Karpas-422 (cell line): ENCODE measurements around the gene MMS19. TPM values are rescaled to one million over a fixed set of nuclear protein-coding genes. Genes with fewer than 3 reads are reported as not detected.

Experiments used
- DNase-seq: peaks from one replicate; pipeline ENCODE4 v3.0.0-alpha.2; 2015
- H2AFZ ChIP-seq: fragments of 200-600 bp; sonication (generic); 2 replicates; pipeline ENCODE4 v1.6.1; 2014; ENCODE audit warnings: antibody characterized with exemption, low read length, mixed read lengths
- H3K27ac ChIP-seq: fragments of 200-600 bp; sonication (generic); 2 replicates; pipeline ENCODE4 v1.5.1; 2014; ENCODE audit warnings: mild to moderate bottlenecking, low read length, moderate library complexity
- H3K27me3 ChIP-seq: fragments of 200-600 bp; sonication (generic); 2 replicates; pipeline ENCODE4 v1.6.1; 2014; ENCODE audit warnings: low read length, mixed read lengths
- H3K36me3 ChIP-seq: fragments of 200-600 bp; sonication (generic); 2 replicates; pipeline ENCODE4 v1.6.1; 2014; ENCODE audit warnings: low read length, mixed read lengths; ENCODE audit not compliant: insufficient read depth
- H3K4me1 ChIP-seq: fragments of 200-600 bp; sonication (generic); 2 replicates; pipeline ENCODE4 v1.6.1; 2014; ENCODE audit warnings: mild to moderate bottlenecking, low read length, mixed read lengths
- H3K4me2 ChIP-seq: fragments of 200-600 bp; sonication (generic); 2 replicates; pipeline ENCODE4 v1.6.1; 2014; ENCODE audit warnings: low read length, low read depth, mild to moderate bottlenecking; ENCODE audit not compliant: poor library complexity, severe bottlenecking
- H3K4me3 ChIP-seq: fragments of 200-600 bp; sonication (generic); 2 replicates; pipeline ENCODE4 v1.5.1; 2014; ENCODE audit warnings: mild to moderate bottlenecking, antibody characterized with exemption, low read length, mixed read lengths
- H3K79me2 ChIP-seq: fragments of 200-600 bp; sonication (generic); 2 replicates; pipeline ENCODE4 v1.6.1; 2014; ENCODE audit warnings: mild to moderate bottlenecking, low read length, mixed read lengths
- H3K9ac ChIP-seq: fragments of 200-600 bp; sonication (generic); 2 replicates; pipeline ENCODE4 v1.6.0; 2014; ENCODE audit warnings: low read length
- H3K9me2 ChIP-seq: fragments of 200-600 bp; sonication (generic), shearing (Covaris generic); replicated peaks from 2 replicates; pipeline ENCODE4 v1.6.0; 2014; ENCODE audit warnings: mild to moderate bottlenecking, low read length, moderate library complexity; ENCODE audit not compliant: insufficient read depth
- H3K9me3 ChIP-seq: fragments of 300-700, 200-600 bp; sonication (generic); 2 replicates; pipeline ENCODE4 v1.6.1; 2014; ENCODE audit warnings: low read length, mixed read lengths
- H4K20me1 ChIP-seq: fragments of 200-600 bp; sonication (generic); 2 replicates; pipeline ENCODE4 v1.6.1; 2014; ENCODE audit warnings: mild to moderate bottlenecking, antibody characterized with exemption, low read length, low read depth; ENCODE audit not compliant: insufficient read depth
- total RNA-seq: library from RNA; depleted of rRNA; stranded (reverse); fragments of >200 nt; shearing (Covaris generic); gene quantifications from 2 replicates; pipeline ENCODE4 v1.2.3, GENCODE V29; 2014; ENCODE audit warnings: low replicate concordance

MMS19 gene
- total RNA-seq, 1 experiment from 2014 or later, result 45.2 TPM

DNA sequence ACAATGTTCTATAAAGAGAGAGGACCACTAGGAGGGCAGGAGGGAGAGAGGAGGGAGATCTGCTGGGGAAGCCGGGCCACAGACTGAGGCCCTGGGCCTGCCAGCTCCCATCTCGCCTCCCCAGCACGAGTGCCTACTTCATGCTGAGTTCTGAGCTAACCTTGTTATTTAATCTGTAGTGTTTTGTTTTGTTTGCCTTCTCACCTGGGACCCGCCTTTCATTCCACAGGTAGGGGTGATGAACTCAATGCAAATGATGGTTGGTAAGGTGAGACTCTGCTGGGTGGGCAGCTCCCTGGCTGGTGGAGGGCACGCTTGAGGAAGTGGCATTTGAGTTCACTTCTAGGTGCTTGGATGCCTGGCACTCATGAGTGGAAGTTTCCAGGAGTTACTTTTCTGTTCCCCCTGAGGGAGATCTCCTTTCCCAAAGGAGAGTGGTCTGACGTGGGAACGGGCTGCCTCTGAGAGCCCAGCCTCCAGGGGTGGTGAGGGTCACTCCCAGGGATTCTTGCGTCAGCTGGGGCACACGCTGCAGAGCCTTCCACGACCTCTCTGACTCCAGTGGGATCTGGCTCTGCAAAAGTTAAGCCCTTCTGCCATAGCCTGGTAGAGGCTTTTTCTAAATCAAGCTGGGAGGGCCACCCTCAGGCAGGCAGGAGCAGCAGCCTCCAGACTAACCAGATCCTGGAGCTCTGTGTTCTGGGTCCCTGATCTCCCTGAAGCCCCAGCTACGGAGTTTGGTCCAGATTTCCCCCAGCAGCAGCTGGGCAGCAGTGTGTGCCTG lies 22.9 kb upstream of the MMS19 start:
- no peak overlapping the region for H3K4me2 ChIP-seq
- no peak overlapping the region for H2AFZ ChIP-seq
- no peak for DNase-seq
- no peaks in the 10 kb centered on the region for H3K27me3 ChIP-seq
- H3K9me3 ChIP-seq, result no peaks in the 10 kb centered on the region
- H3K4me1 ChIP-seq, result no peaks in the 10 kb centered on the region
- no peak overlapping the region for H3K9ac ChIP-seq
- H3K9me2 ChIP-seq, result no peaks in the 10 kb centered on the region
- H3K79me2 ChIP-seq, result no peaks in the 10 kb centered on the region
- H3K4me3 ChIP-seq, result no peak overlapping the region
- H4K20me1 ChIP-seq, result no peaks in the 10 kb centered on the region
- no peak overlapping the region for H3K27ac ChIP-seq
- H3K36me3 ChIP-seq, result no peaks in the 10 kb centered on the region

GRCh38 chr10:97520520-97520919 lies 22.3 kb upstream of the MMS19 start:
- no peak for DNase-seq
- Histone ChIP-seq H4K20me1 (no peaks in the 10 kb centered on the region), H3K79me2 (no peaks in the 10 kb centered on the region), H2AFZ (no peak overlapping the region), H3K9me3 (no peaks in the 10 kb centered on the region), H3K4me2 (no peak overlapping the region), H3K9ac (no peak overlapping the region), H3K27me3 (no peaks in the 10 kb centered on the region), H3K27ac (no peak overlapping the region), H3K9me2 (no peaks in the 10 kb centered on the region), H3K36me3 (no peaks in the 10 kb centered on the region), H3K4me1 (no peaks in the 10 kb centered on the region), H3K4me3 (no peak overlapping the region)

DNA sequence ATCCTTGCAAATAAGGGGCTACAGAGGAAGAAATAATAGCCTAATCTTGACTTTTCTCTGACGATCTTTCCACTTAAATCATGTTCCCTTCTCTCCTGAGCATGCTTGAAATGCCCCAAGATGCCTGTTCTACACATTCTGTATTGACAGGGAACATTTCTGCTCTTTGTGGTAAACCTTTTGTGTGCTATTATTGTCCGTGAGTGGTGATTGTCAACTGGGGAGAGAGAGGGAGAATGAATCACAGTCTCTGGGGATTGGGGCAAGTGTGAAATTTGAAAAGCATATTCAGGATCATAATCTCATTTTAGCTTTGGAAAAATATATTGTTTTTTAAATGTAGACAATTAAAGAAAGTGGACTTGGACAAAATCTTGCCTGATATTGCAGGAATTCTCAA lies 21.1 kb upstream of the MMS19 start:
- Histone ChIP-seq H3K9ac (no peak overlapping the region), H3K27me3 (no peaks in the 10 kb centered on the region), H3K9me3 (no peaks in the 10 kb centered on the region)

DNA sequence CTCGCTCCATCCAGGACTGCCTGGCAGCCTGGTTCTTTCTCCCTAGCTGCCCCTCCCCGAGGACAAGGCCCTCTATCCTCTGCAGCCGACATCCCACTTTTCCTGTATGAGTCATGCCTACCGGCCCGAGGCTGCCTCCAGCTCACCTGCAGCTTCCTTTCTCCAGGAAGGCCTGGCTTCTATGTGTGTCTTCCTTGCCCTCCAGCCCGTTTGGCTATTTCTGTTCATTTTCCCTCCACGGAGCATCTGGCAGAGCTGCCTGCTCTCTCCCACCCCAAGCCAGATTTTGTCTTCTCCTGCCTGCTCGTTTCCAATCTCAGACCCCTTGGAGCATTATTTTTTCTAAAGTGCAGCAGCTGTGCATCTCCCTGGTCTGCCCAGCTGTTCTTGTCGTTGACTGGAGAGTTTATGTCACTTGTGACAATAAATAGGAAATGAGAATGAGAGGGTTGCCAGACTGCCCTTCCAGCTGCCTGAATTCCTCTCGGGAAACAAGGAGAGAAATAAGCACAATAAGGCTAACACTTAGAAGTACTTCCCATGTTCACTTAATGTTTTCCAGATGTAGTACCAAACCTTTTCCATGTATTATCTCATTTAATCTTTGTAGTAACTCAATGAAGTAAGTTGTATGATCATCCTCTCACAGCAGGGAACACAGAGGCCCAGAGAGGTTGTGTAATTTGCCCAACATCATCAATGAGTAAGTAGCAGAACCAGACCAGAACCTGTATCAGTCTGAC lies 20.2 kb upstream of the MMS19 start:
- Histone ChIP-seq H3K36me3 (no peaks in the 10 kb centered on the region), H3K4me1 (no peaks in the 10 kb centered on the region), H3K9me2 (no peaks in the 10 kb centered on the region), H4K20me1 (no peaks in the 10 kb centered on the region), H3K9me3 (no peaks in the 10 kb centered on the region), H3K9ac (no peak overlapping the region), H3K4me2 (no peak overlapping the region), H3K4me3 (no peak overlapping the region), H3K79me2 (no peaks in the 10 kb centered on the region), H3K27ac (no peak overlapping the region), H2AFZ (no peak overlapping the region), H3K27me3 (no peaks in the 10 kb centered on the region)
- DNase-seq, result no peak

More for the DNA sequence above, 21.1 kb upstream of the MMS19 start:
- Histone ChIP-seq H3K79me2 (no peaks in the 10 kb centered on the region), H3K27ac (no peak overlapping the region), H2AFZ (no peak overlapping the region), H3K9me2 (no peaks in the 10 kb centered on the region), H3K4me2 (no peak overlapping the region), H3K36me3 (no peaks in the 10 kb centered on the region), H3K4me3 (no peak overlapping the region), H3K4me1 (no peaks in the 10 kb centered on the region), H4K20me1 (no peaks in the 10 kb centered on the region)
- no peak for DNase-seq

DNA sequence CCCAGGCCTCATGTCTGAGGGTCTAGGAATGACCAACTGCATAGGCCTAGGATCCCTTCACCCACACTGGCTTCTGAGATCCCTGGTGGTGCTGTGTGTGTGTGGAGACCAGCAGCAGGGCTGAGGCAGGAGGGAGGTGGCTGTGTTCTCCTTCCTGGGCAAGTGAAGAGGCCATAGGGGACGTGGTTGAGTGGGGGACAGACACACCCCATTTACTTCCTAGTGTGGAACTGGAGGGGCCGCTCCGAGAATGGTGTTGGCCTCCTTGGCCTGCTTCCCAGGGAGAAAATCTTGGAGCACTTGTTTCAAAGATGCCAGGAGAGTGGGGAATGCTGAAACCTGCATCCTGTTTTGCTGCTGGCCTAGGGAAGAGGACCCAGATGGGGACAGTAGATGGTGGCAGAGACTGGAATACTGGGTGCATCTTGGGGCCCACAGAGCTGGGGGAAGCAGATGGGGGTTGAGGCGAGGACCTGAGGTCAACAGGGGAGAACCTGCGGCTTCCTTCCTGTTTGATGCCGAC lies 19.6 kb upstream of the MMS19 start:
- Histone ChIP-seq H3K9me2 (no peaks in the 10 kb centered on the region), H3K4me1 (no peaks in the 10 kb centered on the region), H4K20me1 (no peaks in the 10 kb centered on the region), H3K27me3 (no peaks in the 10 kb centered on the region), H3K36me3 (no peaks in the 10 kb centered on the region), H3K4me3 (no peak overlapping the region), H3K4me2 (no peak overlapping the region), H3K27ac (no peak overlapping the region), H3K79me2 (no peaks in the 10 kb centered on the region), H2AFZ (no peak overlapping the region), H3K9me3 (no peaks in the 10 kb centered on the region), H3K9ac (no peak overlapping the region)
- DNase-seq, result no peak

DNA sequence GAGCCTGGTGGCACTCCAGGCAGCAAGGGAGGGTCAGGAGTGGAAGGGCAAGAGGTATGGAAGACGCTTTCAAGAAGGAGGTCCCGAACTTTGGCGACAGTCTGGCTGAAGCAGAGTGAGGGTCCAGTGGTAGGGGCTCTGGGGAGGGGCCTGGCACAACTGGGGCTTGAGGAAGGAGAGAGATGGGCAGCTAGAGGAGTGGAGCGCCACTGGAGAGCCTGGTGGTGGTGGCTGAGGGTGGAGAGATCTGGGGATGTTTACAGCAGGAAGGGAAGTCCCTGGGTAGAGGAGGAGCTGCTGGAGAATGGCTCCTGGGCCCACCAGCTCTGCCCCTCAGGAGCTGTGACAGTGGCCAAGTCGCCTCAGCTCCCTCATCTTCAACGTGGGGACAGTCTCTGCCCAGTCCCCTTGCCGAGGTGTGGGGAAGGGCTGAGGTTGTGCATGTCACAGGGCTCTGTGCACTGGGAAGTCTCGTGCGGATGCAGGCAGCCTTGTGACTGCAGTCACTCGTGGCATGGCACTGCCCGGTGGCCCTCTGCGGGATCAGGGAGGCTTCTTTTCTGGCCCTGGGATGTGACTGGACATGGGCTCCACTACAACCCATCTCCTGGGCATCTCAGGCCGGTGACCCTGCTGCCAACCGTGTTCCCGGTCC lies 19.0 kb upstream of the MMS19 start:
- H2AFZ ChIP-seq, result no peak overlapping the region
- no peak overlapping the region for H3K27ac ChIP-seq
- DNase-seq, result no peak
- H3K4me3 ChIP-seq, result no peak overlapping the region
- H3K9ac ChIP-seq, result no peak overlapping the region
- no peaks in the 10 kb centered on the region for H3K79me2 ChIP-seq
- H3K4me1 ChIP-seq, result no peaks in the 10 kb centered on the region
- H3K36me3 ChIP-seq, result no peaks in the 10 kb centered on the region
- no peaks in the 10 kb centered on the region for H4K20me1 ChIP-seq
- H3K27me3 ChIP-seq, result no peaks in the 10 kb centered on the region
- no peaks in the 10 kb centered on the region for H3K9me3 ChIP-seq
- no peak overlapping the region for H3K4me2 ChIP-seq
- no peaks in the 10 kb centered on the region for H3K9me2 ChIP-seq

DNA sequence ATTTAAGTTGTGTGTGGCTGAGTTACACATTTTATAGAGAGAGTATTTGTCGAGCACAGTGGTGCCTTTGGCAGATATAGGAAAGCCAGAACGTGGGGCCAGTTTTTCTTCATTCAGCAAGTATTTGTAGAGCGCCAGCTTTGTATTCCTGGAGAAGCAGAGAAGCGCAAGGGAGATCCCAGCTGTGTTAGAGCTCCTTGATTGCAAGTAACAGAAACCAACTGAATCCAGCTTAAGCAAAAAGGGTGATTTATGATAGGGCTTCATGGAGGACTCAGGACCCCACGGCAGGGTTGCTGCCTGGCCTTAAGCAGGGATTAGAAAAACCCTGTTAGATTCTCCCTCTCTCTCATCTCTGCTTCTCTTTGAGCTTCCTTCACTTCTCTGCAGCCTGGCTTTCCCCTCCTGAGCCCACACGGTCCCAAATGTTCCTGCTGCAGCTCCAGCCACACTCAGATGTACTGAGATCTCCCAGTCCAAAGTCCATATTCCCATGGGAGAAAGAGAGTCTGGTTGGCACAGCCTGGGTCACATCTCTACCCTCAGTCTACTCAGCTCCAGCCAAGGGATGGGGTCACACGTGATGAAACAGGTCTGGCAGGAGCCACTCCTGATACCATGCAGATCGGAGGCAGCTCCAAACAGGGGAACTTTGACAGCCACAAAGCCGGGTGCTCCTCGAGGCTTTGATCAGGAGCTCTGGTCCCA lies 17.2 kb upstream of the MMS19 start:
- no peak overlapping the region for H2AFZ ChIP-seq
- no peaks in the 10 kb centered on the region for H3K4me1 ChIP-seq
- H3K36me3 ChIP-seq, result no peaks in the 10 kb centered on the region
- DNase-seq, result no peak
- no peak overlapping the region for H3K4me3 ChIP-seq
- no peak overlapping the region for H3K4me2 ChIP-seq
- H4K20me1 ChIP-seq, result no peaks in the 10 kb centered on the region
- H3K79me2 ChIP-seq, result no peaks in the 10 kb centered on the region
- no peak overlapping the region for H3K9ac ChIP-seq
- no peaks in the 10 kb centered on the region for H3K27me3 ChIP-seq
- H3K9me3 ChIP-seq, result no peaks in the 10 kb centered on the region
- no peaks in the 10 kb centered on the region for H3K9me2 ChIP-seq
- no peak overlapping the region for H3K27ac ChIP-seq
